ENCODE data around the gene PMEL. TPM values are rescaled to one million over a fixed set of nuclear protein-coding genes. Genes with fewer than 3 reads are reported as not detected.

Gene PMEL
- total RNA-seq, 2 donors from 2014 or later, result 0.67 to 1.1 TPM

GRCh38 chr12:55972042-55972441 lies 6.2 kb upstream of the PMEL start:
- peak overlapping the region in 1 of 2 donors; percentile 61 for H3K4me3 ChIP-seq
- DNase-seq (ENCODE audit: low spot score), result no peak

GRCh38 chr12:55970775-55971174 lies 4.9 kb upstream of the PMEL start:
- DNase-seq (ENCODE audit: low spot score), result no peak
- H3K27me3 ChIP-seq, result no peaks in the 10 kb centered on the region
- peaks cover 0 to 32% of the 10 kb centered on the region in 2 donors for H3K4me1 ChIP-seq
- no peaks in the 10 kb centered on the region for H3K9me3 ChIP-seq
- TF ChIP-seq CTCF (IDR thresholded peaks at IDR 0.05), result no peak
- no peak overlapping the region for H3K27ac ChIP-seq
- no peaks in the 10 kb centered on the region for H3K36me3 ChIP-seq
- no peak overlapping the region for H3K4me3 ChIP-seq

More at GRCh38 chr12:55972042-55972441, 6.2 kb upstream of the PMEL start:
- Histone ChIP-seq H3K9me3 (no peaks in the 10 kb centered on the region), H3K27ac (peak overlapping the region; percentile 93 to 95), H3K4me1 (peaks cover 0 to 37% of the 10 kb centered on the region in 2 donors), H3K36me3 (no peaks in the 10 kb centered on the region), H3K27me3 (no peaks in the 10 kb centered on the region)
- no peak for TF ChIP-seq CTCF (IDR thresholded peaks at IDR 0.05)

GRCh38 chr12:55969356-55969755 lies 3.5 kb upstream of the PMEL start:
- DNase-seq (ENCODE audit: low spot score), result no peak
- no peak for TF ChIP-seq CTCF (IDR thresholded peaks at IDR 0.05)
- Histone ChIP-seq H3K4me3 (no peak overlapping the region), H3K27ac (no peak overlapping the region), H3K36me3 (no peaks in the 10 kb centered on the region), H3K4me1 (peaks cover 0 to 23% of the 10 kb centered on the region in 2 donors), H3K27me3 (no peaks in the 10 kb centered on the region), H3K9me3 (no peaks in the 10 kb centered on the region)

- Histone ChIP-seq H3K27ac (peak within 1 kb of the TSS; percentile 77 to 83), H3K9me3 (no peaks in the 10 kb centered on the region), H3K4me1 (peaks cover 0 to 17% of the 10 kb centered on the region in 2 donors), H3K4me3 (peak within 1 kb of the TSS; percentile 70 to 80), H3K36me3 (no peaks in the 10 kb centered on the region), H3K27me3 (no peaks in the 10 kb centered on the region)
- TF ChIP-seq CTCF (IDR thresholded peaks at IDR 0.05), result no peak
- peak; percentile 96 for DNase-seq (ENCODE audit: low spot score)
Observed at GRCh38 chr12:55966408-55967281, 803 bp upstream of the PMEL start, which contains the start of gene CDK2. TSS of gene CDK2 (plus strand) at chr12:55966830. CDS start at chr12:55967009, 179 bp downstream.

GRCh38 chr12:55965240-55965639 lies 602 bp downstream of the PMEL start:
- no peak for DNase-seq (ENCODE audit: low spot score)
- no peak for TF ChIP-seq CTCF (IDR thresholded peaks at IDR 0.05)
- Histone ChIP-seq H3K27ac (no peak overlapping the region), H3K9me3 (no peaks in the 10 kb centered on the region), H3K4me3 (no peak overlapping the region), H3K4me1 (peaks cover 0 to 17% of the 10 kb centered on the region in 2 donors), H3K27me3 (no peaks in the 10 kb centered on the region), H3K36me3 (no peaks in the 10 kb centered on the region)

All from right atrium auricular region (tissue), 2 donors.